HG03060 (cell line): Measurements from ENCODE around the gene KAZALD1.

ENCODE experiments used
- ATAC-seq: cut with Tn5 transposase; IDR thresholded peaks from one replicate; pipeline ENCODE4 v1.9.1; 2021; ENCODE audit warnings: low read depth, moderate number of reproducible peaks; ENCODE audit not compliant: unreplicated experiment

The KAZALD1 gene

GRCh38 chr10:101061624-101062231, at the start of gene KAZALD1:
Gene KAZALD1 (plus strand): TSS chr10:101061989. CDS start chr10:101062593, 604 bp downstream.
- ATAC-seq, result no peak

- ATAC-seq, result peak; percentile 65
These were observed 49.0 kb upstream of the KAZALD1 start for GRCh38 chr10:101012525-101013364.

GRCh38 chr10:101013365-101013825, 48.4 kb upstream of the KAZALD1 start:
- ATAC-seq, result no peak

GRCh38 chr10:101014230-101014884, 47.4 kb upstream of the KAZALD1 start:
- ATAC-seq, result no peak

GRCh38 chr10:101014966-101015581, 46.7 kb upstream of the KAZALD1 start:
- ATAC-seq, result no peak

- ATAC-seq, result no peak
These were observed 46.2 kb upstream of the KAZALD1 start for GRCh38 chr10:101015582-101015973.

GRCh38 chr10:101016814-101017213, 45.0 kb upstream of the KAZALD1 start:
- ATAC-seq, result no peak

GRCh38 chr10:101018118-101018599, 43.6 kb upstream of the KAZALD1 start:
- ATAC-seq, result no peak

- no peak for ATAC-seq
These were observed 43.0 kb upstream of the KAZALD1 start for GRCh38 chr10:101018600-101019439.

GRCh38 chr10:101019440-101019703, 42.4 kb upstream of the KAZALD1 start:
- ATAC-seq, result no peak

GRCh38 chr10:101020427-101021075, 41.2 kb upstream of the KAZALD1 start:
- ATAC-seq, result no peak

GRCh38 chr10:101021239-101021638, 40.5 kb upstream of the KAZALD1 start:
- ATAC-seq, result no peak

GRCh38 chr10:101021692-101022251, 40.0 kb upstream of the KAZALD1 start:
- no peak for ATAC-seq

GRCh38 chr10:101022967-101023705, 38.7 kb upstream of the KAZALD1 start:
- no peak for ATAC-seq

GRCh38 chr10:101027106-101027720, 34.6 kb upstream of the KAZALD1 start:
- ATAC-seq, result no peak

GRCh38 chr10:101028446-101029337, 33.1 kb upstream of the KAZALD1 start:
- no peak for ATAC-seq
